HG03575 (cell line): ENCODE results near the gene AOC3.

Experiments
- ATAC-seq: cut with Tn5 transposase; IDR thresholded peaks from one replicate; pipeline ENCODE4 v1.9.1; 2021; ENCODE audit not compliant: unreplicated experiment, insufficient number of reproducible peaks, low FRiP score; ENCODE audit errors: extremely low read depth

Gene AOC3, protein sequence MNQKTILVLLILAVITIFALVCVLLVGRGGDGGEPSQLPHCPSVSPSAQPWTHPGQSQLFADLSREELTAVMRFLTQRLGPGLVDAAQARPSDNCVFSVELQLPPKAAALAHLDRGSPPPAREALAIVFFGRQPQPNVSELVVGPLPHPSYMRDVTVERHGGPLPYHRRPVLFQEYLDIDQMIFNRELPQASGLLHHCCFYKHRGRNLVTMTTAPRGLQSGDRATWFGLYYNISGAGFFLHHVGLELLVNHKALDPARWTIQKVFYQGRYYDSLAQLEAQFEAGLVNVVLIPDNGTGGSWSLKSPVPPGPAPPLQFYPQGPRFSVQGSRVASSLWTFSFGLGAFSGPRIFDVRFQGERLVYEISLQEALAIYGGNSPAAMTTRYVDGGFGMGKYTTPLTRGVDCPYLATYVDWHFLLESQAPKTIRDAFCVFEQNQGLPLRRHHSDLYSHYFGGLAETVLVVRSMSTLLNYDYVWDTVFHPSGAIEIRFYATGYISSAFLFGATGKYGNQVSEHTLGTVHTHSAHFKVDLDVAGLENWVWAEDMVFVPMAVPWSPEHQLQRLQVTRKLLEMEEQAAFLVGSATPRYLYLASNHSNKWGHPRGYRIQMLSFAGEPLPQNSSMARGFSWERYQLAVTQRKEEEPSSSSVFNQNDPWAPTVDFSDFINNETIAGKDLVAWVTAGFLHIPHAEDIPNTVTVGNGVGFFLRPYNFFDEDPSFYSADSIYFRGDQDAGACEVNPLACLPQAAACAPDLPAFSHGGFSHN

DNA sequence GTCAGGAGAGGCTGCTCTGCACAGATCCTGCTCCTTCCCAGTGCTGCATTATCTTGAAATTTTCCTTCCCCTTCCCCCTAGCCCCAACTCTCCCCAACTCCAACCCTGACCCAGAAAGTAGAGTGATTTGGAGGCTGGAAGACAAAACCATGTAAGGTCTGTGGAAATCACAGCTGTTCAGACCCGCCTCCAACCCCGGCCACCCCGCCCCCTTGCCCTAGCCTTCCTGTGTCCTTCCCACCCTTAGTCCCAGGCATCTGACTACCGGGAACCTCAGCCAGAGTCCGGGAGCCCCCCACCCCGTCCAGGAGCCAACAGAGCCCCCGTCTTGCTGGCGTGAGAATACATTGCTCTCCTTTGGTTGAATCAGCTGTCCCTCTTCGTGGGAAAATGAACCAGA lies at the start of gene AOC3:
TSS of gene AOC3 (plus strand) at position 246 of the 400 bp plus-strand sequence. CDS start at position 391, 145 bp downstream.
- ATAC-seq = no peak

DNA sequence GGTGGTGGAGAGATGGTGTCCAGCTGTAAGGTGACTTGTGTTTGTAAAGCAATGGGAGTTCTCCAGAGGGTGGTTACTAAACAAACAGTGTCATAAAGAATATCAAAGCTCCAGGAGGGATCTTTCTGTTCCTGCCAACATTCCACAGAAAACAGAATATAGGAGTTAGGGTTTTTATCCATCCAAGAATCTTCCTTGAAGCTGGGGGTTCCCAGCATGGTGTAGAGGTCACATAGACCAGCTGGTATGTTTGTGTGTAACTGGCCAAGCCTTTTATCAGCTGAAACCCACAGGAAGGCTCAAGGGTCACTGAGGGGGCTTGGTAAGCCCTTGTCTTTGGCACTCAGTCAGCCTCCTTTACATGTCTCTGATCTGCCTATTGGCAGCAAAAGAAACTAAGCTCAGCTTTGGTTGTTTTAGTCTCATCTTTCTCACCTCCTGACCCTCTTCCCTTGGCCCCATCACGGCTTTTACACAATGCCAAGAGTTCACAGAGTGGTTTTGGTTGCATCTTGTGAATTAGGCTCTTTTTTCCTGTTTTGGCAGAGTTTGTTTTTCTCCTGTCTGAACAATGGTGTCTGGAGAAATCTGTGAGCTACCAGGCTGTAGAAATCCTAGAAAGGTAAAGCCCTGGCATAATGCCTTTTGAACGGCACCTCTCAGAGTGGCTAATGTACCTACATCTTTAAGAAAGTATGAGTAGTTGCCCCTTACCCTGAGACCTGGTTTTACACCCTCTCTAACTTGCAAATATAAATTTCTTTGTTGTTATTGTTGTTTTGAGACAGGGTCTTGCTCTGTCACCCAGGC lies 47.7 kb upstream of the AOC3 start:
- ATAC-seq = no peak

DNA sequence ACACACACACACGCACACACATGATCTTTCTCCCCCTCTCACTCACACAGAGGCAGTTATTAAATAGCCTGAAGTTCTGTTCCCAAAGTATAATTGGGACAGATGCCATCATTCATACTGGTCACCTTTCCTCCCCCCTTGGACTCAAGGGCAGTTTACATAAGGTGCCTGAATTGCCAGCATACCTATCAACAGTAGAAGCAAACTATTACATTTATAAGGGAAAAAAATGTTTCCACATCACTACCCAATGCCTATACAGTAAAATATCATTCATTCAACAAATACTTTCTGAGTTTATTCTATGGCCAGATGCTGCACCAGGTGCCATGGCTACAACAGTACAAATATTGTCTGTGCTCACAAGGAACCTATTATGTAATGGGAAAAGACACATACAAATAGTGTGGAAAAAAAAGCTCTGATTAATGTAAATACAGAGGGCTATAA lies 46.1 kb upstream of the AOC3 start:
- ATAC-seq = no peak

DNA sequence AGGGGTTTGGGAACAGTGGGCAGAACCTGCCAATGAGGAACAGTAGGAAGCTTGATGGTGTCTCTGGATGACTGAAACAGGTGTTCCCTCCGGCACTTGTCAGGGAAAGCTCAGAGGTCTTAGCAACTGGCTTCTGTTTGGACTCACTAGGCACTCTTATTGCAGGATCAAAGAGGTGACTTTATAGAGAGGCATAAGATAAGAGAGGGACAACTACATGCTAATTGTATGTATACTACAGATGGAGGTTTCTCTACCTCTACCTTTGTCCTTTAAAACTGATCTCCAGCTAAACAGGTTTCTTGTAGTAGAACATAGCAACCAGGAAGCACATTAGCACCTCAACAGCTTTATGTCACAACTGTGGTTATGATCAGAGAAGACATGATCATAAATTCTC lies 44.8 kb upstream of the AOC3 start:
- ATAC-seq = no peak

DNA sequence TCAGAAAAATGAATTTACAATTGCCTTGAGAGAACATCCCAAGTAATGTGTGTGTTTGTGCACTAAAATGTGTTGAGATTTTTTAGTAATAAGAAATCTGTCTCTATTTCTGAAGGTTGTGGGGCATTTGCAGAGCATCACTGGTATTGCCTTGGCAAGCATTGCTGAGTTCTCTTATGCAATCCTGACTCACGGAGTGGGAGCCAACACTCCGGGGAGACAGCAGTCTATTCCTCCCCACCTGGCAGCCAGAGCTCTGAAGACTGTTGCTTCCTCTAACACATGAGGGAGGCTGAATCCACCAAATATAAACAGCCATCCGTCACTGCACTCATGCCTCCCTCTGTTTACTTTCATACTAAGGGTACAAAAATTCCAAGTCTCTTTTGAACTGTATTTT lies 41.7 kb upstream of the AOC3 start:
- no peak for ATAC-seq

DNA sequence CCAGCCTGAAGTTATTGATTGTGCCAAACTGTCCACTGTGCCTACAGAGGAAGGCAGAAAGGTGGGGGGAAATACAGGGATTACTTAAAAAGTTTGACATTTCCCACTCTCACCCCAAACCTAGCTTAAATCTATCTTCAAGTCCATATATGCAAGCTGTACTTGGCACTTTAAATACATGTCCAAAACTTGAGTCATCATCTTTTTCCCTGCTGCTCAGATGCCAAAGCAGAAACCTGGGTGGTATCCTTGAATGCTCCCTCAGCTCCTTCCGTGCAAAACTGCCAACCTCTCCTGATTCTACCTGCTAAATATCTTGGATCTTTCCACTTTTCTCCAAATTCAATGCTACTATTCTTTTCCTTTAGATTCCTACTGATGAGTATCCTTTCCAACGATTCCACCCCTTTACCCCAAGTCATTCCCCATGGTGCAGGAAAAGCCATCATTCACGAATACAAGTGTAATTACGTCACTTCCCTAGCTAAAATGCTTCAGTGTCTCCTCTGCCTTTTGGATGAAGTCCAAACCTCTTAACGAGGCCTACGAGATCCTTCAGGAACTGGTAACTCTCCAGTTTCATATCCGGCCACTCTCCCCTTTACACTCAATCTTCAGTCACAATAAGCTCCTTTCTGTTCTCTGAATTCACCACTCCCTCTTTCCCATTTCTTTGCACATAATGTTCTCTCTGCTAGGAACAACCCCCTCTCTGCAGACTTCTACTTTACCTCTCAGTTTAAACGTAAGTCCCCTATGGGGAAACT lies 36.2 kb upstream of the AOC3 start:
- ATAC-seq = no peak

DNA sequence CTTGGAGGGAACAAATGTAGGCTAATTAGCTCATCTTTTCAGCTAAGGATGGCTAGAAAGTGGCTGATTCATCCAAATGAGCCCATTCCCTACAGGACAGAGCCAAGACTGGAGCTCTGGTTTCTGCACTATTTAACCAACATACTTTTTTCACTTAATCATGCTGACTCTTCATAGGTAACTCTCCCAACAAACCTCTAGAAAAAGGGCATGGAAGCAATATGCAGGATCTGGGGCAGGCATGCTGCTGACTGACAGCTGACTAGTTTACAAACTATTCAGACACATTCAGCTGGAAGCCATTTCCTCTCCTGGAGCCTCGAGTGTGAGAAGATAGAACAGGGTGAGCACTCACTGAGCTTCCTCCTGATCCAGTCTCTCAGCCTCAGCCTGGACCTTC lies 33.1 kb upstream of the AOC3 start:
- ATAC-seq = no peak

DNA sequence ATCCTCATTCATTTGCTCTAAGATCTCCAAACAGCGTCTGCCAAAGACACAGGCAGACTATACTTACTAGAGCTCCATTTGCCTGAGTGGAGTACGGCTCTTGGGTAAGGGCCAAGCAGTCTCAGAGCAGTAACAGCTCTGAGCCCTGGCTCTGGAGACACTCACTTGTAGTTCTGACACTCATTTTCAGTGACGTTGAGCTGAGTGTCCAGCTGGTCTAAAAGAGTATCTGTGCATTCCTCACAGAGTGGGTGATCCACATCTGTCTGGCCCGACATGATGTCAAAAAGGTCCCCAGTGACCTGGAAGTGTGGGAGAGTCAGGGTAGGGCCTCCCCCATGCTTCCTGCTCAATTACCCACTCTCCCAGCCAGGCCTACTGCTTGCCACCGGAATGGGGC lies 32.6 kb upstream of the AOC3 start:
- ATAC-seq = no peak

DNA sequence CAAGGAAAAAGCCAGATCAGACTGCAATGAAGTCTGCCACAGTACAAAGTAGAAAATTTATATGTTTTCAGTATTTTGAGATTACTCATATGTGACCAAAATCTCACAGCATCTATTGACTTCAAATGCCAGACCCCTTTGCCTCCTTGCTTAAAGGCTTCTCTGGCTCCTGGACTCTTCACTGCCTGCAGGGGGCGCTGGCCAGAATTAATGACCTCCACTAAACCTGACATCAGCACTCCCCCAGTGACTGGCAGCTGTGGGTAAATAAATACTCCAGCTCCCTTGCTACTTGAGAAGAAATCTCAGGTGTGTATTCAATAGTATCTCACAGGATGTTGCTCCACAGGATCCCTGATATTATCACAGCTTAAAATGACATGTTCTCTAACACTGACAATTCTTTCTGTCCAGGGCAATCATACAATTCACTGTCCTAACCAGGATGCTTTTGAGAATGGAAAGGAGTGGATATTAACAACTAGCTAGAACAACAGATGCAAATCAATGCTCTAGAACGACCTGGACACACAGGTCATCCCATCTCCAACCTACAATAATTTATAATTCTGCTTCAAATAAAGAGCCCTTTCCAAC lies 31.0 kb upstream of the AOC3 start:
- no peak for ATAC-seq

DNA sequence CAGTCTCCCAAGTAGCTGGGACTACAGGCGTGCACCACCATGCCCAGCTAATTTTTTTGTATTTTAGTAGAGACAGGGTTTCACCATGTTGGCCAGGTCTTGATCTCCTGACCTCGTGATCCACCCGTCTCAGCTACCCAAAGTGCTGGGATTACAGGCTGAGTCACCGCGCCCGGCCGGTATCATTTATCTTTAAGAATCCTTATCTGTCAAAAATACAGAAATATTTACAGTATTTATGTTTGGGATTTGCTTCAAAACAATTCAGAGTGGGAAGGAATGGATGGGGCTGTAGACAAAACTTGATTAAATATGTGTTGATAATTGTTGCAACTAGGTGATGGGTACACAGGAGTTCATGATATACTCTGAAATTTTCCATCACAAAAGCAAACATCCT lies 29.8 kb upstream of the AOC3 start:
- ATAC-seq = no peak

DNA sequence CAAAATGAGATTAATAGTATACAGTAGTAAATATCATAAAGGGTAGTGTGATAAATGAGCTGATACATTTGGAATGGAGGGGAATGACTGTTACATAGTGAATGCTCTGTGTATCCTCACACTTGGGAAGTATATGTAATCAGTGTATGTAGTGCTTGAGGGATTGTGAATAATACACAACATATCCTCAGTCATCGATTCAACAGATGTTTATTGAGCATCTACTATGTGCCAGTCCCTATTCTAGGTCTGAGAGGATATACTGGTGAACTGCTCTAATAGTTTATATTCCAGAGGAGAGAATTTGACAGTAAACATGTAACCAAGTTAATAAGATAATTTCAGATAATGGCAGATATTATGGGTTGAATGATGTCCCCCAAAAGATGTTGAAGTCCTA lies 23.5 kb upstream of the AOC3 start:
- no peak for ATAC-seq

DNA sequence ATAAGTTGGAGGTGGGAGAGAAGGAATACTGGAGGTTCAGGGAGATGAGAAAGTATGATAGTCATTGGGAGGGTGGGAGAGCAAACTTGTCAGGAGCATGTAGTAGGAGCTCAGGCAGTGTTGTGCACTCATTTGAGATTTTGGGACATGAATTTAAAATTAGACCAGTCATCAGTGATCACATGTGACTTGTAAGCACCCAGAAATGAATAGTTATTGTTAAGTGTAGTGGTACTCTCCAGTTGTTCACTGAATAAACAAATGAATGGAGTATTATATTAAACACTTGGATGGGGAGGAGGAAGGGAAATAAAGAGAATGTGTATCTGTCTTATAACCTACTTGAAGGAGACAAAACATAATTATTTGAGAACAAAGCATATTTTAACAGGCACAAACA lies 20.0 kb upstream of the AOC3 start:
- ATAC-seq = no peak

DNA sequence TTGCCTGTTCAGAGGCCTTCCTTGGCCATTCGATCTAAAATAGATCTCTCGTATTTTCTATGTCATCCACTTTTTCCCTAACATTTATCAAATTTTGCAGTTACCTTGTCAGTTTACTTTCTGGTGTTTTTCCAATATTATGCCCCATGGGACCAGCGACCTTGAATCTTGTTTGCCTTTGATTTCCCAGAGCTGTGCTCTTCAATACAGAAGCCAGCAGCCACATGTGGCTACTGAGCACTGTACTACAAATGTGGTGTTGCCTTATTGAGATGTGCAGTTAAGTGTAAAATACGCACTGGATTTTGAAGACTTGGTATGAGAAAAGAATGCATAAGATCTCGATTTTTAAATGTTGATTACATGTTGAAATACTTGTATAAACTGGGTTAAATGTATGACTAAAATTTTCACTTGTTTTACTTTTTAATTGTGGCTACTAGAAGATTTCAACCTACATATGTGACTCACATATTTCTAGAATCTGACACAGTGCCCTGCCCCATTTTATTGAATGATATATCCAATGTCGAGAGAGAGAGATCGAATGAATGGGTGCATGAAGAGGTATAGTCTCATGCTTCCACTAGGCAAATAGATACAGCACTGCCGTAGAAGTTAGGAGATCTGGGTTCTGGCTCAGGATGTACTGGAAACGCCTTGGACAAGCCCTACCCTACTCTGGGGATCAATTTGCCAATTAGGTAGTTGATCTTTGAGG lies 18.6 kb upstream of the AOC3 start:
- ATAC-seq = no peak

DNA sequence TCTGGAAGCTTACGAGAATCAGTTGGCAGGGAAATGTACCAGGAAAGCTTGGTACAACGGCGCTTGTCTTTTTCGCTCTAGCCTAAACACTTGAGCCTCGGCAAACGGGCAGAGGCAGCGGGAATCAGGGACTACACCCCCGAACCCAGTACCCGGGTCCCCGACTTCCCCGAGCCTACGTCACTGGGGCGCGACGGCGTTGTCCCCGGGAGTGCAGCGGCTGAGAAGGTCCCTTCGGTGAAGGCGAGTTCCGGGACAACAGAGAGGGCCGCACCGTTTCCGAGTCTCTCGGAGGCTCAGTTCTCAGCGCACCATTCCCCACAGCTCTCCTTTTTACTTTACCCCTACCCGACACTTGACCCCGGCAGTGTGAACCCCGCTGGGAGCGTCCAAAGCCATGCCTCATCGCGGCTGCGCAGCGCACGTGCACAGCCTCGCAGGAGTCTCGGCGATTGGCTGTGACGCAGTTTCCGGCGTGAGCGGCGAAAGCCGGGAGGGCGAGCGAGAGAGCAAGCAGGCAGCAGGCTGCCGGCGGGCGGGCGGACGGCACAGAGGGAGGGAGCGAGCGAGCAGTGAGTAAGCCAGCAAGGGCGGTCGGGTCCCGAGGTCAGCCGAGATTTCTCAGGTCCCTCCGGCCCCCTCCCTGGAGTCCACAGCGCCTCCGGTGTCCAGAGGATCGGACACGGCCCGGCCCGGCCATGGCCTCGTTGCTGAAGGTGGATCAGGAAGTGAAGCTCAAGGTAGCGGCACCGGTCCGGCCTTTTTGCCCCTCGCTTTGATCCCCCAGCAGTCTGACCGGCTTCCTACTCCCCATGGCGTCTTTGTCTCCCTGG lies 17.8 kb upstream of the AOC3 start, which contains the start of gene PSME3:
TSS of gene PSME3 (plus strand) at position 464 of the 833 bp plus-strand sequence. CDS start at position 699, 235 bp downstream.
- no peak for ATAC-seq

DNA sequence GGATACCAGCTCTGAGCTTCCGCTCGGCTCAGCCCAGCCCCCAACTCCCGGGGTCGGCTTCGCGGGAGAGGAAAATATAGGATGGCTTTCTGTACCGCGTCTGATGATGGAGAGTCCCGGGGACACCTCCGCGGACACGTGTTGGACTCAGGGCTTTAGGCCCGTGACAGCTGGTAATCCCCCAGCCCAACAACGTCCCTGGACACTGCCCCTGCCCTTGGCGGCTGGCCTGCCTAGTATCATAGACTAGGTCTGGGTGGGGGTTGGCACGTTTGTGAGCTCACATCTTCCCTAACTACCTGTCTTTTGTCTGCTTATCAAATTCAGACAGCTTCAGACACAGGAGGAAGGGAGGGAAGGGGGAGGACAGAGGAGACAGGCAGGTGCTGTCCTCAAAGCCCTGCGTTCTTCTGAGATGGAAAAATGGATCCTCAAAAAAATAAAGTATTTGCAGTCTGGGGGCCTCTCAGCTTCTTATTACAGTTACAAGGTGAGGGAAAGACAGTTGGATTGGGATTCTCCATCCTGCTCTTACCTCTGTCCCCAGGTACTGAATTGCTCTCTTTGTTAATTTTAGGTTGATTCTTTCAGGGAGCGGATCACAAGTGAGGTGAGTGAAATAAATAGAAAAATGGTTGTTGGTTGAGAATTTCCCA lies 17.1 kb upstream of the AOC3 start:
- no peak for ATAC-seq

DNA sequence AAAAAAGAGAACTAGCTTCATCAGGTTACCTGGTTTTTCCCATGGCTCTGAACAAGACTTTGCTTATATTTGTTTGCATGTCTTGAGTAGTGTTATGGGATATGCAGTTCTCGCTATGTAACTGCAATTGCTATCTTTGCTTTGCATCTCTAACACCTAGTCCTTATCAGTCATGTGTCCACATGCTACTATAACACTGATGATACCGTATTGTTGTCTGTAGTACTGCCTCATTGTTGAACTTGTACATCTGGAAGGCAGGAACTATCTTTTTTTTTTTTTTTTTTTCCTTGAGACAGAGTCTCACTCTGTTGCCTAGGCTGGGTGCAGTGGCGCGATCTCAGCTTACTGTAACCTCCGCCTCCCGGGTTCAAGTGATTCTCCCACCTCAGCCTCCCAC lies 15.3 kb upstream of the AOC3 start:
- no peak for ATAC-seq
